Measurements from ENCODE around the gene SLC2A4RG. TPM values are rescaled to one million over a fixed set of nuclear protein-coding genes. Genes with fewer than 3 reads are reported as not detected.

SLC2A4RG gene
- total and polyA plus RNA-seq, 2 donors (not counting 3 experiments of a cell fraction or from before 2014, with no cell fraction given): 41.7 to 69.4 TPM

DNA sequence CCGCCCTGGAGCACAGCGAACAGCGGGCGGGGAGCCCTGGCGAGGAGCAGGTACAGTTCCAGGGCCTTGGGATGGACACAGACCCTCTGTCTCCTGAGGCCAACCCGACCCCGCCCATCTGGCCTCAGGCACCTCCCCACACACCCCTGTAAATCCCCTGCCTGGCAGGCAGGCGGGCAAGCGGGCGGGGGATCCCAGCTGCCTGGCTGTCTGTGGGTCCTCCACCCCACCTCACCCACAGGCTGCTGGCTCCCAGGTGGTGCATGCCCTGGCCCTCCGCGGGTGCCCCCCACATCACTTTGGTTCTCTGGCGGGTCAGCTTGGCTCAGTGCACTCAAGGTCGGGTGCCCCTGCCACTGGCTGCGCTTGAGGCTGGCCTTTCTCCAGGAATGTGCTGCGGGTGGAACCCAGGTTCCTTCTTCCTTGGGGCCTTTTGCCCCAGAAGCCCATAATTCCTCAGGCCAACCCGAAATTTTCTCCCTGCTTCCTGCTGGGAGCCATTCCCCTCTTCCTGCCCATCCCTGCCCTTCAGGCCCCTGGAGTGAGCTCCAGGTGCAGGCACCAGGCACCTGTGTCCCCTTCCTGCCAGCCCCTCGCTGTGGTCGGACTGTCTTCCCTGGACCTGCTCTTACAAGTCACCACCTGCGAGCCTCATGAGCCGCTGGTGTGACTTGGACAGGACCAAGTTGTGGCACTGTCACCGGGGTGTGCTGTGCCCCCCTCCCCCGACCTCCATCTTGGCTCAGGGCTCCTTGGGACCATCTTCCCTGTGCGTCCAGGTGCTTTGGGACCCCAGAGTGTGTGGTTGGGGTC is 48.5 kb upstream of the SLC2A4RG start:
- Histone ChIP-seq H2AFZ (ENCODE audit: low read depth, low read length) (no peak overlapping the region), H3K27me3 (ENCODE audit: control insufficient read depth in 2 of 2, insufficient read depth in 2 of 2, low read length in 2 of 2) (no peaks in the 10 kb centered on the region), H3K4me3 (replicated peaks in 1 of 3; ENCODE audit: insufficient read depth in 1 of 3, low read depth in 1 of 3, low read length in 3 of 3) (no peak overlapping the region), H4K20me1 (replicated peaks; ENCODE audit: control insufficient read depth, extremely low read depth, insufficient read depth, low read length) (no peaks in the 10 kb centered on the region), H3K9me1 (replicated peaks; ENCODE audit: control insufficient read depth, extremely low read depth, insufficient read depth, low read length) (no peaks in the 10 kb centered on the region), H3K4me2 (ENCODE audit: insufficient read depth, low read length) (no peak overlapping the region), H3K36me3 (ENCODE audit: control insufficient read depth in 2 of 2, extremely low read depth in 1 of 2, insufficient read depth in 2 of 2, low read length in 2 of 2) (no peaks in the 10 kb centered on the region), H3K9ac (replicated peaks; ENCODE audit: extremely low read depth, insufficient read depth, low read length) (no peak overlapping the region), H3K4me1 (ENCODE audit: control insufficient read depth, extremely low read depth, insufficient read depth, low read length) (peaks cover 28% of the 10 kb centered on the region), H3K79me2 (ENCODE audit: control insufficient read depth, insufficient read depth, low read length) (no peaks in the 10 kb centered on the region), H3K9me3 (replicated peaks; ENCODE audit: control insufficient read depth, insufficient read depth, low read length) (no peaks in the 10 kb centered on the region), H3K27ac (ENCODE audit: insufficient read depth, low read depth, low read length) (no peak overlapping the region)
- DNase-seq (ENCODE audit: low read depth, low spot score) (no peak), FAIRE-seq (no peak)
- dilution Hi-C loops (cut with MboI; ENCODE audit: extremely low pct_ligation_motif_present, low sequenced_read_pairs) (no loop called here), intact Hi-C loops (cut with micrococcal nuclease) (no loop called here)
- ChIA-PET CTCF (interaction anchor here (1.5 kb wide), 1 partner anchor 9 kb away, joined by 4 read pairs; no protein-coding TSS in a partner anchor), POLR2A (no interaction called here)
- no TSS peak for BruUV-seq (replicated peaks)
- TF ChIP-seq FOS (IDR thresholded peaks at IDR 0.05; ENCODE audit: borderline replicate concordance, insufficient read depth, low read length): no peak
- TF ChIP-seq, protein P1, sequence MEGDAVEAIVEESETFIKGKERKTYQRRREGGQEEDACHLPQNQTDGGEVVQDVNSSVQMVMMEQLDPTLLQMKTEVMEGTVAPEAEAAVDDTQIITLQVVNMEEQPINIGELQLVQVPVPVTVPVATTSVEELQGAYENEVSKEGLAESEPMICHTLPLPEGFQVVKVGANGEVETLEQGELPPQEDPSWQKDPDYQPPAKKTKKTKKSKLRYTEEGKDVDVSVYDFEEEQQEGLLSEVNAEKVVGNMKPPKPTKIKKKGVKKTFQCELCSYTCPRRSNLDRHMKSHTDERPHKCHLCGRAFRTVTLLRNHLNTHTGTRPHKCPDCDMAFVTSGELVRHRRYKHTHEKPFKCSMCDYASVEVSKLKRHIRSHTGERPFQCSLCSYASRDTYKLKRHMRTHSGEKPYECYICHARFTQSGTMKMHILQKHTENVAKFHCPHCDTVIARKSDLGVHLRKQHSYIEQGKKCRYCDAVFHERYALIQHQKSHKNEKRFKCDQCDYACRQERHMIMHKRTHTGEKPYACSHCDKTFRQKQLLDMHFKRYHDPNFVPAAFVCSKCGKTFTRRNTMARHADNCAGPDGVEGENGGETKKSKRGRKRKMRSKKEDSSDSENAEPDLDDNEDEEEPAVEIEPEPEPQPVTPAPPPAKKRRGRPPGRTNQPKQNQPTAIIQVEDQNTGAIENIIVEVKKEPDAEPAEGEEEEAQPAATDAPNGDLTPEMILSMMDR (IDR thresholded peaks at IDR 0.05; ENCODE audit: extremely low read depth in 1 of 2, insufficient read depth in 1 of 2, low read depth in 1 of 2, low read length in 2 of 2): no peak
- no peak for TF ChIP-seq POLR2AphosphoS5 (IDR thresholded peaks at IDR 0.05; ENCODE audit: insufficient read depth, low read depth, low read length)
- TF ChIP-seq JUN (IDR thresholded peaks at IDR 0.05; ENCODE audit: borderline replicate concordance, insufficient read depth, insufficient read length, low read depth): no peak
- TF ChIP-seq, protein P2, sequence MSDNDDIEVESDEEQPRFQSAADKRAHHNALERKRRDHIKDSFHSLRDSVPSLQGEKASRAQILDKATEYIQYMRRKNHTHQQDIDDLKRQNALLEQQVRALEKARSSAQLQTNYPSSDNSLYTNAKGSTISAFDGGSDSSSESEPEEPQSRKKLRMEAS (IDR thresholded peaks at IDR 0.05; ENCODE audit: insufficient read depth, insufficient read length): no peak
- TF ChIP-seq POLR2A (IDR thresholded peaks at IDR 0.05; ENCODE audit: low read depth, low read length): no peak
- TF ChIP-seq MYC (IDR thresholded peaks at IDR 0.05; ENCODE audit: low read depth, low read length): no peak
- no peak for TF ChIP-seq EZH2 (IDR thresholded peaks at IDR 0.05; ENCODE audit: borderline replicate concordance, low read depth, low read length, severe bottlenecking)
- no peak for TF ChIP-seq GATA2 (IDR thresholded peaks at IDR 0.05; ENCODE audit: insufficient read depth, insufficient read length, low read depth, low read length)
